GM18511 (cell line): ENCODE measurements around the gene F12.
A peak's percentile ranks its signal among the peaks of the same experiment; 100 is the strongest.

Experiments used
- ATAC-seq: cut with Tn5 transposase; IDR thresholded peaks from one replicate; pipeline ENCODE4 v1.9.1; 2021; ENCODE audit warnings: mild to moderate bottlenecking, moderate library complexity; ENCODE audit not compliant: unreplicated experiment

Gene F12

GRCh38 chr5:177409043-177409801 lies at the start of gene F12:
Gene F12, minus strand, starts transcription at chr5:177409564. Its CDS starts 37 bp downstream, at chr5:177409527.
- no peak for ATAC-seq

- ATAC-seq: no peak
Observed at GRCh38 chr5:177458912-177459350, 49.6 kb upstream of the F12 start.

- no peak for ATAC-seq
Observed at GRCh38 chr5:177457852-177458681, 48.7 kb upstream of the F12 start.

- peak; percentile 33 for ATAC-seq
Observed at GRCh38 chr5:177456976-177457851, 47.9 kb upstream of the F12 start.

- ATAC-seq: no peak
Observed at GRCh38 chr5:177456591-177456964, 47.2 kb upstream of the F12 start.

GRCh38 chr5:177455661-177456590 lies 46.6 kb upstream of the F12 start:
- peak; percentile 33 for ATAC-seq

- ATAC-seq: peak; percentile 60
Observed at GRCh38 chr5:177455036-177455660, 45.8 kb upstream of the F12 start.

GRCh38 chr5:177454397-177455035 lies 45.2 kb upstream of the F12 start:
- peak; percentile 54 for ATAC-seq

GRCh38 chr5:177453852-177454396 lies 44.6 kb upstream of the F12 start:
- ATAC-seq: peak; percentile 6

- no peak for ATAC-seq
Observed at GRCh38 chr5:177452688-177453638, 43.6 kb upstream of the F12 start.

GRCh38 chr5:177450667-177451424 lies 41.5 kb upstream of the F12 start:
- no peak for ATAC-seq

- ATAC-seq: no peak
Observed at GRCh38 chr5:177449140-177450061, 40.0 kb upstream of the F12 start.

GRCh38 chr5:177448244-177448950 lies 39.0 kb upstream of the F12 start:
- ATAC-seq: no peak

- ATAC-seq: no peak
Observed at GRCh38 chr5:177447611-177448243, 38.4 kb upstream of the F12 start.
